Trophoblast cell (in vitro differentiated cells and primary cell): Measurements from ENCODE around the gene TBL1XR1.

Experiments used
- DNase-seq, 2 donors: peaks; one replicate each; pipeline ENCODE4 v3.0.0-alpha.2; 2016
- H2AFZ ChIP-seq: 2 replicates; pipeline ENCODE4 v1.6.1; 2013; ENCODE audit warnings: low read length, moderate library complexity, mild to moderate bottlenecking; ENCODE audit not compliant: insufficient read depth, poor library complexity
- H2AK5ac ChIP-seq: 2 replicates; pipeline ENCODE4 v1.6.1; 2013; ENCODE audit warnings: mild to moderate bottlenecking, low read length
- H2BK120ac ChIP-seq: 2 replicates; pipeline ENCODE4 v1.6.1; 2013; ENCODE audit warnings: low read length, mild to moderate bottlenecking, moderate library complexity; ENCODE audit not compliant: insufficient read depth, poor library complexity
- H2BK12ac ChIP-seq: 2 replicates; pipeline ENCODE4 v1.6.1; 2013; ENCODE audit warnings: mild to moderate bottlenecking, low read length, moderate library complexity
- H2BK5ac ChIP-seq: 2 replicates; pipeline ENCODE4 v1.6.1; 2013; ENCODE audit warnings: low read length, low read depth, moderate library complexity, mild to moderate bottlenecking; ENCODE audit not compliant: poor library complexity
- H3K14ac ChIP-seq: 2 replicates; pipeline ENCODE4 v1.6.1; 2013; ENCODE audit warnings: mild to moderate bottlenecking, low read length
- H3K18ac ChIP-seq: 2 replicates; pipeline ENCODE4 v1.6.1; 2013; ENCODE audit warnings: mild to moderate bottlenecking, low read length
- H3K23ac ChIP-seq: 2 replicates; pipeline ENCODE4 v1.6.1; 2013; ENCODE audit warnings: low read length
- H3K27ac ChIP-seq: 2 replicates; pipeline ENCODE4 v1.5.1; 2013; ENCODE audit warnings: low read depth, mild to moderate bottlenecking, inconsistent platforms, low read length, moderate library complexity
- H3K27me3 ChIP-seq: 2 replicates; pipeline ENCODE4 v1.6.1; 2013; ENCODE audit warnings: inconsistent platforms, mild to moderate bottlenecking, low read length, moderate library complexity; ENCODE audit not compliant: insufficient read depth
- H3K36me3 ChIP-seq, 2 experiments: 1 replicate in 1 of 2; 2 replicates in 1 of 2; pipeline ENCODE4 v1.6.1; 2013; ENCODE audit warnings: low read length in 2 of 2, mild to moderate bottlenecking in 2 of 2, moderate library complexity in 1 of 2; ENCODE audit not compliant: insufficient read depth in 2 of 2, control insufficient read depth in 1 of 2
- H3K4ac ChIP-seq: 2 replicates; pipeline ENCODE4 v1.6.1; 2013; ENCODE audit warnings: low read depth, mild to moderate bottlenecking, low read length, moderate library complexity
- H3K4me1 ChIP-seq, 2 experiments: 1 replicate in 1 of 2; 2 replicates in 1 of 2; pipeline ENCODE4 v1.6.1; 2013; ENCODE audit warnings: low read length in 2 of 2, mild to moderate bottlenecking in 2 of 2, moderate library complexity in 1 of 2; ENCODE audit not compliant: insufficient read depth in 2 of 2, control insufficient read depth in 1 of 2
- H3K4me2 ChIP-seq: 2 replicates; pipeline ENCODE4 v1.6.1; 2013; ENCODE audit warnings: inconsistent platforms, mild to moderate bottlenecking, low read length, moderate library complexity
- H3K4me3 ChIP-seq: 2 replicates; pipeline ENCODE4 v1.5.1; 2013; ENCODE audit warnings: mild to moderate bottlenecking, low read depth, low read length, inconsistent platforms
- H3K79me1 ChIP-seq: one replicate; pipeline ENCODE4 v1.6.1; 2013; ENCODE audit warnings: low read length
- H3K79me2 ChIP-seq: 2 replicates; pipeline ENCODE4 v1.6.1; 2013; ENCODE audit warnings: low read length, mild to moderate bottlenecking; ENCODE audit not compliant: control insufficient read depth, insufficient read depth, poor library complexity
- H3K9ac ChIP-seq: 2 replicates; pipeline ENCODE4 v1.6.1; 2013; ENCODE audit warnings: mild to moderate bottlenecking, low read length
- H3K9me3 ChIP-seq: 2 replicates; pipeline ENCODE4 v1.6.1; 2013; ENCODE audit warnings: low read depth, mild to moderate bottlenecking, control low read depth, inconsistent platforms, low read length; ENCODE audit not compliant: insufficient read depth
- H4K12ac ChIP-seq: 2 replicates; pipeline ENCODE4 v1.6.1; 2013; ENCODE audit warnings: low read depth, mild to moderate bottlenecking, low read length, moderate library complexity
- H4K8ac ChIP-seq: 2 replicates; pipeline ENCODE4 v1.6.1; 2013; ENCODE audit warnings: low read depth, mild to moderate bottlenecking, low read length, moderate library complexity
- H4K91ac ChIP-seq: one replicate; pipeline ENCODE4 v1.6.1; 2013; ENCODE audit warnings: low read depth, mild to moderate bottlenecking, low read length, moderate library complexity
- WGBS: extraction: QIAGEN DNeasy Blood & Tissue Kit; methylation state at CpG from one replicate; pipeline ENCODE4 v1.1.7; 2013; ENCODE audit warnings: missing lambda C conversion rate; ENCODE audit not compliant: insufficient read length, insufficient coverage; ENCODE audit errors: extremely low coverage; 5-methylcytosine and 5-hydroxymethylcytosine counted together

The TBL1XR1 gene

DNA sequence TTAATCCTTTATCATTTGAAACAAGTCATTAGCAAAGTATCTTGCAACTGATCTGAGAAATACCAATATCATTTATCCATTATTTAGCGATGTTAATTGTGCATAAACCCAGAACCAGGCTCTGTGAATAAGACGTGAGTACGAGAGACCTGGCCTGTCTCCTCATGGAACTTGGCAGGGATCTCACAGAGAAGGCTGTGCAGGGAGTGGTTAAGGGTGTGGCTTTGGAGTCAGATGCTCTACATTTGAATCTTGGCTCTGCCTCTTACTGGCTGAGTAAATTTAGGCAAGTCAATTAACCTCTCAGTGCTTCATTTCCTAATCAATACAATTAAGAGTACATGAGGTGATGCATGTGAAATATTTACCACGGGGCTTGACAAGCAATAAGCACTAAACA, 39.9 kb upstream of the TBL1XR1 start:
- H4K8ac ChIP-seq, result no peak overlapping the region
- WGBS, result no CpG with 5 or more reads among the region's 4 CpGs
- H4K91ac ChIP-seq, result no peak overlapping the region
- DNase-seq, result no peak
- no peak overlapping the region for H4K12ac ChIP-seq
- H3K79me2 ChIP-seq, result no peaks in the 10 kb centered on the region
- no peaks in the 10 kb centered on the region for H3K9me3 ChIP-seq
- H3K27me3 ChIP-seq, result no peaks in the 10 kb centered on the region
- H2BK5ac ChIP-seq, result no peak overlapping the region
- H3K4me3 ChIP-seq, result no peak overlapping the region
- H3K36me3 ChIP-seq, result no peaks in the 10 kb centered on the region
- H3K18ac ChIP-seq, result no peak overlapping the region
- H3K79me1 ChIP-seq, result no peaks in the 10 kb centered on the region
- H2AK5ac ChIP-seq, result no peak overlapping the region
- no peak overlapping the region for H2AFZ ChIP-seq
- H3K23ac ChIP-seq, result no peak overlapping the region
- no peak overlapping the region for H3K14ac ChIP-seq
- H2BK120ac ChIP-seq, result no peak overlapping the region
- H3K4me1 ChIP-seq, result no peaks in the 10 kb centered on the region
- no peak overlapping the region for H3K27ac ChIP-seq
- H2BK12ac ChIP-seq, result no peak overlapping the region
- H3K4me2 ChIP-seq, result no peak overlapping the region
- H3K9ac ChIP-seq, result no peak overlapping the region
- H3K4ac ChIP-seq, result no peak overlapping the region

DNA sequence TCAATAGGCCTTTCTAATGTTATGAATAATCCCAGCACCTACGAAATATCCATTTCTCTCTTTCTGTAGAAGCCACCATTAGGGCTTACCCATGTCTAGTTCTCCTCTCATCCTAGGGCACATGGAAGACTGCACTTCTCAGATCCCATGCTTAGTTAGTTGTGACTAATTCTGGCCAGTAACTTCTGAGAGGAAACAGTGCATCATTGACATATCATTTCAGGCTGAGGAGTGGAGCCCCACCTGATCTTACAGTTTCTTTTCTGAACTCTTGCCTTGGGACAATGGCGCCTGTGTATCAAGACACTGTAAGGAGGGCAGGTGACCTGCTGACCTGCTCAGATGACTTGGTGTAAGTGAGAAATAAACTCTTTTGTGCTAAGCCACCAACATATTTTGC, 39.4 kb upstream of the TBL1XR1 start:
- Histone ChIP-seq H3K4me1 (no peaks in the 10 kb centered on the region), H2BK120ac (no peak overlapping the region), H3K4me2 (no peak overlapping the region), H3K27ac (no peak overlapping the region), H2BK12ac (no peak overlapping the region), H3K4ac (no peak overlapping the region), H3K79me2 (no peaks in the 10 kb centered on the region), H2AK5ac (no peak overlapping the region), H3K14ac (no peak overlapping the region), H3K9me3 (no peaks in the 10 kb centered on the region), H3K23ac (no peak overlapping the region), H3K79me1 (no peaks in the 10 kb centered on the region), H3K4me3 (no peak overlapping the region), H4K12ac (no peak overlapping the region), H3K18ac (no peak overlapping the region), H2BK5ac (no peak overlapping the region), H2AFZ (no peak overlapping the region), H4K91ac (no peak overlapping the region), H3K36me3 (no peaks in the 10 kb centered on the region), H3K27me3 (no peaks in the 10 kb centered on the region), H4K8ac (no peak overlapping the region), H3K9ac (no peak overlapping the region)
- WGBS, result no CpG with 5 or more reads among the region's 2 CpGs
- no peak for DNase-seq

DNA sequence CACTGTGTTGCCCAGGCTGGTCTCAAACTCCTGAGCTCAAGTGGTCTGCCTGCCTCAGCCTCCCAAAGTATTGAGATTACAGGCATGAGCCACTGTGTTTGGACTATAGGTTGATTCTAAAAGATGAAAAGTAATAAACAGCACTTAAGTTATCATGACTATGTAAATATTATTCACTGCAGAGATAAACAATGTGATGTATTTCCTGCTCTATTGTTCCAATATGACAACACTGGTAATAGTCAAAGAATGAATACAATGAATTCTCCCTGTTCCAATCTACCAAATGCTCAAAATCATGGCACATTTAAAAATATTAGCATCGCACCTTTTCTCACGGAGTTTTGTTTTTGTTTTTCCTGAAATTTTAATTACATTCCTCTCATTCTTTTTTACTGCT, 36.8 kb upstream of the TBL1XR1 start:
- Histone ChIP-seq H3K23ac (no peak overlapping the region), H3K27me3 (no peaks in the 10 kb centered on the region), H4K91ac (no peak overlapping the region), H3K36me3 (no peaks in the 10 kb centered on the region), H3K4me3 (no peak overlapping the region), H3K9me3 (no peaks in the 10 kb centered on the region), H3K4me1 (no peaks in the 10 kb centered on the region), H3K4me2 (no peak overlapping the region), H3K4ac (no peak overlapping the region), H3K18ac (no peak overlapping the region), H3K79me1 (no peaks in the 10 kb centered on the region), H4K8ac (no peak overlapping the region), H2BK5ac (no peak overlapping the region), H3K9ac (no peak overlapping the region), H3K27ac (no peak overlapping the region), H4K12ac (no peak overlapping the region), H2BK120ac (no peak overlapping the region), H3K79me2 (no peaks in the 10 kb centered on the region), H2AFZ (no peak overlapping the region), H2BK12ac (no peak overlapping the region), H2AK5ac (no peak overlapping the region), H3K14ac (no peak overlapping the region)
- no CpG with 5 or more reads among the region's 2 CpGs for WGBS
- no peak for DNase-seq

DNA sequence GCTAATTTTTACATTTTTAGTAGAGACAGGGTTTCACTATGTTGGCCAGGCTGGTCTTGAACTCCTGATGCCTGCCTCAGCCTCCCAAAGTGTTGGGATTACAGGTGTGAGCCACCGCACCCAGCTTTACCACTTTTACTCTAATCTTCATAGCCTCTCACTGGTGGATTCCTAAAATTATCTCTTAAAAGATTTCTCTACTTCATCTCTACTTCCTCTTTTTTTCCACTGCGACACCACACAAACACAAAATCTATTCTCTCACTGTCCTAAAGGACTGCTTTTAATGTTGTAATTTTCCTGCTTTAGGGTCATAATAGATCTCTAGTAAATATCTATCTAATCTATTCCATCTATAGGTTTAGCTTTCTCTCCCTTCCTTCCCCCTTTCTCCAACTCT, 34.0 kb upstream of the TBL1XR1 start:
- H2AFZ ChIP-seq, result no peak overlapping the region
- H3K14ac ChIP-seq, result no peak overlapping the region
- no peak overlapping the region for H4K8ac ChIP-seq
- H2BK12ac ChIP-seq, result no peak overlapping the region
- no peak overlapping the region for H3K4me2 ChIP-seq
- no peak overlapping the region for H2BK5ac ChIP-seq
- no peaks in the 10 kb centered on the region for H3K79me1 ChIP-seq
- no peaks in the 10 kb centered on the region for H3K4me1 ChIP-seq
- no peak overlapping the region for H3K27ac ChIP-seq
- H2BK120ac ChIP-seq, result no peak overlapping the region
- H3K4ac ChIP-seq, result no peak overlapping the region
- H2AK5ac ChIP-seq, result no peak overlapping the region
- no peak overlapping the region for H4K91ac ChIP-seq
- no peaks in the 10 kb centered on the region for H3K36me3 ChIP-seq
- peaks cover 6% of the 10 kb centered on the region for H3K9me3 ChIP-seq
- no peak overlapping the region for H3K23ac ChIP-seq
- no peaks in the 10 kb centered on the region for H3K27me3 ChIP-seq
- no peak overlapping the region for H3K9ac ChIP-seq
- no peak overlapping the region for H3K4me3 ChIP-seq
- DNase-seq, result no peak
- no peak overlapping the region for H4K12ac ChIP-seq
- no peaks in the 10 kb centered on the region for H3K79me2 ChIP-seq
- H3K18ac ChIP-seq, result no peak overlapping the region
- 100% methylated on average over 1 of the region's 2 CpGs for WGBS
